GM19463 (cell line): ENCODE data around the gene LIPN.
"Not testable (repeated sequence)": the region's sequence is repeated elsewhere in the genome, so short reads cannot be mapped to it uniquely, and the experiment has no call there.

ENCODE experiments used
- ATAC-seq: cut with Tn5 transposase; IDR thresholded peaks from one replicate; pipeline ENCODE4 v1.9.1; 2021; ENCODE audit warnings: mild to moderate bottlenecking, moderate library complexity; ENCODE audit not compliant: unreplicated experiment

LIPN gene, protein sequence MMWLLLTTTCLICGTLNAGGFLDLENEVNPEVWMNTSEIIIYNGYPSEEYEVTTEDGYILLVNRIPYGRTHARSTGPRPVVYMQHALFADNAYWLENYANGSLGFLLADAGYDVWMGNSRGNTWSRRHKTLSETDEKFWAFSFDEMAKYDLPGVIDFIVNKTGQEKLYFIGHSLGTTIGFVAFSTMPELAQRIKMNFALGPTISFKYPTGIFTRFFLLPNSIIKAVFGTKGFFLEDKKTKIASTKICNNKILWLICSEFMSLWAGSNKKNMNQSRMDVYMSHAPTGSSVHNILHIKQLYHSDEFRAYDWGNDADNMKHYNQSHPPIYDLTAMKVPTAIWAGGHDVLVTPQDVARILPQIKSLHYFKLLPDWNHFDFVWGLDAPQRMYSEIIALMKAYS

DNA sequence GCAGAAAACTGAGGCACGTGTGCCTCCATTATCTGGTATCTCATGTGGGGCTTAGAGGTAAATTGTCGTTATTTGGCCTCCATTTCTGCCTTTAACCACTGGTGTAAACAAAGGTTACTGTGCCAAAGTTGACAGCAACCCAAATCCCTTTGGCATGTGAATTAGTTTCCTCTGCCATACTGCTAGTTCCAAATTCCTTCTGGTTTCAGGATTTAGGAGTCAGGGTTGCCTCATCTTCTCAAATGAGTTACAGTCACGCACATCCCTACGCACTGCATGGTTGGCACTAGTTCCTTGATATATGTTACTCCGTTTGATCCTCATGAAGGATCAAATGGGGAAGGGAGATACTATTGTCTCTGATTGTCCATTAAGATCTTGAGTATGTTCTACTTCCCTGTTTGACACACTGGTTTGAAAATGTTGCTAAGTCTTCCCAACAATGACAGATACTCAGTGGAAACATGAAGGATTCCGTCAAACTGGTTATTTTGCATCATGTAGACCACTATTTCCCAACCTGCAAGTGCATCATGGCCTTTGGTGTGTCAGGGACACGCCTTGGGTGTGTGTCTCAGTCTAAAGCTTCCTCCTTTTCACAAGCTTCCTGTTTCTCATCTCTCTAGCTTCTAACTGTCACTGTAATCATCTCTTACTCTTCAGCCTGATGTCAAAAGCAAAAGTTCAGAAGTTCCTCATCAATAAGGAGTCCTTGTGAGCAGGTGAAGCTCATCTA lies at the start of gene LIPN:
Gene LIPN (plus strand): TSS at position 655 of the 736 bp plus-strand sequence. CDS start 1,386 bp downstream, outside the sequence.
- no peak for ATAC-seq

DNA sequence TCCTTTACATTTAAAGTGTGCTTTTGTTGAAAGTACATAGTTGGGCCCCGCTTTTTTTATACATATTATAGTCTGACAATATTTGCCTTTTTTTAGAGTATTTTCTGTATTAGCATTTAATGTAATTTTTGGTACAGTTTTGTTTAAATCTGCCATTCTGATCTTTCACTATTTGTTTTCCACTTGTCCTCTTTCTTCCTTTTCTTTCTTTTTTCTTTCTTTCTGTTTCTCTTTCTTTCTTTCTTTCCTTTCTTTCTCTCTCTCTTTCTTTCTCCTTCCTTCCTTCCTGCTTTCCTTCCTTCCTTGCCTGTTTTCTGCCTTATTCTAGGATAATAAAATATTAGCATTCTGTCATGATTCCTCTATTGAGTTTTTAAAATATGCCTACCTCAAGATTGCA lies 44.3 kb upstream of the LIPN start:
- ATAC-seq: no peak

DNA sequence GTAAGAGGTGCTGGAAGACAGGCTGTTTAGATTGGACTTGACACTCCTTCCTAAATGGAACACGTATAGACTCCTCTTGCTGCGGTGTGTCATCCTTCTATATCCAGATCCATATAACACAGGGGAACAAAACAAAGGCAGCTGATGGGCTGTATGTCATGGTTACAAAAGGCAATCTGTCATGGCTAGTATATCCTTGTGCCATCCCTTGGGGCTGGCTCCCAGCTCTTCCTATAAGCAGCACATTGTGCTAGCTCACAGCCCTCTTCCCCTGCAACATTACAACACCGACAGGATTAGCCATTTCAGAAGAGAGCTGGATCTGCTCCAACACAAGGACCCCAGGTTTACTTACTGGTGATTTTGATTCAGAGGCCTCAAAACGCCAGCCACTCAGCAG lies 38.4 kb upstream of the LIPN start:
- no peak for ATAC-seq

DNA sequence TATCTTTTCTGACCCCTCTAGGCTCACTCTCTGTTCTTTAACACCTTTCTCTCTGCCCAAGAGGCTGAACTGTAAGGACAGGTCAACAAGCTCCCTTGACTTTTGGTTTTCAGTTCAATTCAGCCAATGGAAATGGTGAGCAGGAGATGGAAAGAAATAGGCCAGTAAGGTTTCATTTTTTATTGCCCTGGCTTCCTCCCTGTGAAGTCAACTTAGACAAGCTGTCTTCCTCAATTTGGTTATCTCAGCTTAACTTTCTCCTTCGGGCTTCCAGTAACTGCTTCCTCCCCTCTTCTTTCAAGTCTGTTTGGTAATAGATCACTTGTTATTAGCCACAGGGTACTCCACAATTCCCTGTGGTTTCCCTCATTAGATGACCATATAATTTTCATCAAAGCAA lies 34.0 kb upstream of the LIPN start:
- ATAC-seq: no peak

DNA sequence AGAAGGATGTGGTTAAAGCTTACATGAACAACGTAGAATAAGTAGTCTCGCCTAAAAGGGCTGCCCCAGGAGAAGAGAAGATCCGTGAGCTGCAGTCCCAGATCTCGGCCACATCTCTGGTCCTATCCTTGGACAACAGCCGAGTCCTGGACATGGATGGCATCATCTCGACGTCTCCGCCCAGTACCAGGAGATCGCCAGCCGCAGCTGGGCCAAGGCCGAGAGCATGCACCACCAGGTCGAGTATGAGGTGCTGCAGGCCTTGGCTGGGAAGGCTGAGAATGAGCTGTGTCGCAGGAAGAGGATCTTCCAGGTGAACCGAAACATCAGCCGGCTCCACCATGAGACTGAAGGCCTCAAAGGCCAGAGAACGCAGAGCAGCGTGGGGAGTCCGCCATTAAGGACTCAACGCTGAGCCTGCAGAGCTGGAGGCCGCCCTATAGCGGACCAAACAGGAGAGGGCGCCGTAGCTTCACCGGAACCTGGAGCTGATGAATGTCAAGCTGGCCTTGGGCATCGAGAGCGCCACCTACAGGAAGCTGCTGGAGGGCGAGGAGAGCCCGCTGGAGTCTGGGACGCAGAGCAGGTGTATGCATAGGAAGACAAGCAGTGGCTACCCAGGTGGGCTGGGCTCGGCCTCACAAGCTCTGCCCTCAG lies 31.6 kb upstream of the LIPN start:
- no peak for ATAC-seq

DNA sequence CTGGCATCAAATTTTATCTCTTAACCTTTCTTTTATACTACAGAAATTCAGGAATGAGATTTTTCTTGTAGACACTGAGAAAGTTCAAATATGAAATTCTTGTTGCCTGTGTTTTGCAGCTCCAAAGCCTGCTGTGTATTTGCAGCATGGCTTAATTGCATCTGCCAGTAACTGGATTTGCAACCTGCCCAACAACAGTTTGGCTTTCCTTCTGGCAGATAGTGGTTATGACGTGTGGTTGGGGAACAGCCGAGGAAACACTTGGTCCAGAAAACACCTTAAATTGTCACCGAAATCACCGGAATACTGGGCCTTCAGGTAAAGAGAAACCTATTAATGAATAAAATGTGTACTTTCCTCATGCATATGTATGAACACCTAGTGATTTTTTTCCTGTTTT lies 29.0 kb upstream of the LIPN start:
- no peak for ATAC-seq

DNA sequence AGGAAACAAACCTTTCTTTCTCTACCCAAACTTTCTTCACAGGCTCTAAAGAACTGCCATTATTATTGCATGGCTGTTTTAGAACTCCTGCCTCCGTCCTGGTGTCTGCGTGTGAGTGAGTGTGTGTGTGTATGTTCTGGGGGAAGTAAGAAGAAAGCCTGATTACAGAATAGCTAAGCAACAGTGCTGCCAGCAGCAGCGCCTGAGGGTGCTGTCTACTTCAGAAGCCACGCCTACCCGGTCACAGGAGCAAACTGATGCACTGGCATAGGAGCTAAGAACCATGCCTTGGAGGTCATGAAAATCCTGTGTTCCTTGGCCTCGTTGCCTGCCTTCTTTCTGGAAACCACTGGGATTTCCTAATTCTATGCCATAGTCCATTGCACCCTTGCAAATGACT lies 28.5 kb upstream of the LIPN start:
- peak; percentile 48 for ATAC-seq

DNA sequence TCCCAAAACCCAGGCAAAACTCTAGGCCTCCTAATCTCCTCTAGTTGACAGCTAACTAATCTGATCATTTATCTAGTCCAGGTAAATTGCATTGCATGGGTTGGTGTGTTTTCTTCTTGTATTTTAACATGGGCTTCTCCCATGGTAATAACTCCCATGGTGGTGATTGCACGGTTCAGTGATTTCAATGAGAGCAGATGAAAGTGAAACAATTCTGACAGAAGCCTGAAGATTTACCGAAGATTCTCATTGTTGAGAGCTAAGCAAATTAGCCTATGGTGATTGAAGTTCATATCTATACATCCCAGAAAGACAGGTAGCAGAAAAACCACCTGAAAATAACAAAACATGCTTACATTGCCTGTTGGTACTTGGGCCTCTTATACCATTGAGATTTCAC lies 26.6 kb upstream of the LIPN start:
- ATAC-seq: no peak

DNA sequence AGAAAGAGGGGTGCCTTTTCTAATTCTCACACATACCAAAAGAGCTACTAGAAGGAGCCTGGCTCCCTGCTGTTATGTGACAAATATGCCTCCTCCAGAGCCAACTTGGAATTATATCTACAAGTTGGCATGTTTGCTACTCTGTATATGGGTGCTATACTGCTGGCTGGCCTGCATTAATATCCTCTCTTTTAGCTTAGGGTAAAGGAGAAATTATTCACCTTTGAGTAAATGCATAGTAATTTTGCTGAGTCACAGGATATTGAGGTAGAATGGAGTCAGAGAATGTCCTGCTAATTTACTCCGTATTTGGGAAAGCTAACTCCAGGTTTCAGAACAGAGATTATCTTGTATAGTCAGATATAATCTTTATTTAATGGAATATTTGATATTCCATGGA lies 24.2 kb upstream of the LIPN start:
- no peak for ATAC-seq

DNA sequence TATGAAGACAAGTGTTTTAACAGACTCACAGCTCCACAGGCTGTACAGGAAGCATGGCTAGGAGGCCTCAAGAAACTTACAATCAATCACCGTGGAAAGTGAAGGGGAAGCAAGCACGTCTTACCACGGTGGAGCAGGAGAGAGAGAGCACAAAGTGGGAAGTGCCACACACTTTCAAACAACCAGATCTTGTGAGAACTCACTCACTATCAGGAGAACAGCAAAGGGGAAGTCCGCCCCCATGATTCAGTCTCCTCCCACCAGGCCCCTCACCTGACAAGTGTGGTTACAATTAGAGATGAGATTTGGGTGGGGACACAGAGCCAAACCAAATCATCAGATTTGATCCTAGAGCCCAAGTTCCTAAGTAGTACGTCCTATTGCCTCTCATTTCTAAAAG lies 17.9 kb upstream of the LIPN start:
- not testable (repeated sequence) for ATAC-seq

DNA sequence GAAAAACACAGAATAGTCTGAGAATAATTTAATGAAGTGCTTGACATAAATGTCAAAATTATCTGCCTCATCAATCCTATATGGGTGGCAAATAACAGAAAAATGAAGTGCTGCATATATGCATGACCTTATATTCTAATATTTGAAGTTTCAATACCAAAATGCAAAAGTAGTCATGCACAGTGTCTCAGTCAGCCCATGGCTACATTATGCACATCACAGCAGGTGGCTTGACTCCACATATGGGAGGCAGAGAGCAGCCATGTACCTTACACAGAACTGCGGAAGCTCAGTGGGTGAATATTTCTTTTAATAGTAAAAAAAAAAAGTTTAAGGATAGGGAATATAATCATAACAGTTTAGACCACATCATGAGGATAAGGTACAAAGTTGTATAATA lies 17.4 kb upstream of the LIPN start:
- no peak for ATAC-seq

DNA sequence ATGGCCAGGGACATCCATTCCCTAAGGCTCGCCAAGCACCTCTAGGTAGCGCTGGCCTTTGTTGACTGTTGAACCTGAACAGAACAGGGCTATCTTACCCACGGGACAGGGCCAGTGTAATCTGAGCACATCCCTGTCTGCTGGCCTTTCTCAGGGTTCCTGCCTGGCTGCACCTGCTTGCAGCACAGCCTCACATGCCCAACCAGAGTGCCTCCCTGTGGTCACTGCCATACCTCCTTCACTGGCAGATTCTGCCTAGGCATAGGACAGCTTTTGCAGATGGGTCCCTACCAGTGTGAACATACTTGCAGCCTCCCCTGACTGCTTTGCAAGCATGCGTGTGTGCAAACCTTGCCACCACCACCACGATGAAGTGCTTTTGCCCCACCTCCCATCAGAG lies 15.8 kb upstream of the LIPN start:
- no peak for ATAC-seq

DNA sequence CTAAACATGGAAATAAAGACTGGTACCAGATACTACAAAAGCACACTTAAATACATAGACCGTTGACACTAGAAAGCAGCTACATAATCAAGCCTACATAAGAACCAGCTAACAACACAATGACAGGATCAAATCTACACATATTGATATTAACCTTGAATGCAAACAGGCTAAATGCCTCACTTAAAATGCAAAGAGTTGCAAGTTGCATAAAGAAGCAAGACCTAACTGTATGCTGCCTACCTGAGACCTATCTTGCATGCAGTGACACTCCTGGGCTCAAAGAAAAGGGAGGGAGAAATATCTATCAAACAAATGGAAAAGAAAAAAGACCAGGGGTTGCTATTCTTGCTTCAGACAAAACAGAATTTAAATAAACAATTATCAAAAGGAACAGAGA lies 14.2 kb upstream of the LIPN start:
- no peak for ATAC-seq

DNA sequence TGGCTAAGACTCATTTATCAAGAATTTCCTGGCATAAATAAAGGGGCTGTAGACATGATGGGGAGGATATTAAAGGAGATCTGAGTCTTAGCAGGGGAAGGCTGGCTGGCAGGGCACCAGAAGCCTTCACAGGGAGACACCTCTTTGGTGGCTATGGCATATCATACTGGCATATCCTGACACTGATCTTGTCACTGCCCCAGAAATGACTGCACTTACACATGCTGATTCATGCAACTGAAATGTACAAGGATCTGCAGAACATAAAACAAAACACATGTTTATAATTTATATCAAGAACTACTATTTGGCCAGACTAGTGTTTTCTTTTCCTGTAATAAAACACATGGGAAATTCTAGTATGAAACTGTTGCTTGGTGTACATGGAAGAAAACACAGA lies 5.5 kb upstream of the LIPN start:
- no peak for ATAC-seq

DNA sequence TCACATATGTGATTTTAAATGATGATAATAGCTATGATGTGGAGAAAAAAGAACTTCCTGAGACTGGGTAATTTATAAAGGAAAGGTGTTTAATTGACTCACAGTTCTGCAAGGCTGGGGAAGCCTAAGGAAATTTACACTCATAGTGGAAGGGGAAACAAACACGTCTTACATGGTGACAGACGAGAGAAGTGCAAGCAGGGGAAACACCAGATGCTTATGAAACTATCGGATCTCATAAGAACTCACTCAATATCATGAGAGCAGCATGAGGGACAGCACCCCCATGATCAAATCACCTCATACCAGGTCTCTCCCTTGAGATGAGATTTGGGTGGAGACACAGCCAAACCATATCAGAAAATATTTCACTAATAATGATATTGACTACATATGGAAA lies 4.1 kb upstream of the LIPN start:
- peak; percentile 78 for ATAC-seq

DNA sequence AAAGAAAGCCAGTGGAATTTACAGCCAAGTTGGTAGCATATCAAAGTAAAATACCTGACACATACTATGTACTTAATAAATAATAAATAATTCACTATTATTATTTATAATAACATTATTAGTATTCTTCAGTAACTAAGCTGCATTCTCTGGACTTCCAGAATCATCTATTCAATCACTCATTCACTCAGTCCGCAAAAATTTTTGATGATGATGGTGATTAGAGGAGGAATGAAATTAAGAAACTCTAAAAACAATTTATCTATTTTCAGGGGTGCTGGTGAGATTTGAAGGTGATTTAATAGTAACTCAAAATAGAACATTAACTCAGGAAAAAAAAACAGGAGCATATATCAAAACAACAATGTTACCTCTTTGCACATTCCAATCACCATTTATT lies 3.2 kb upstream of the LIPN start:
- no peak for ATAC-seq

DNA sequence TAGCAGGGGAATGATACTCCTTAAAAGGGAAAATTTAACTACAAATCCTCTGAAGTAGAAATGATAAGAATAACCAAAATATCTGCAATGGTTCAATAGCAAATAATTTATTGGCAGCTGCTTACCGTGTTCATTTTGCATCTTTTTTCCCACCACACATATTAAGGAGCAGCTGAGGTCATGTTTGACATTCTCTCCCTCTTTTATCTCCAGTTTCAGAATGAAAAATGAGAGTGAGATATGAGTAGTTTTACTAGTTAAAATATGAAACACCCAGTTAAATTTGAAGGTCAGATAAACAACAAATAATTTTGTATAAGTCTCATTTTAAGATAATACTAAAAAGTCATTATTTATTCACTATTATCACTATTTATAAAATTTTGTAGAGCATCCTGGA lies 3.1 kb downstream of the LIPN start:
- ATAC-seq: no peak

DNA sequence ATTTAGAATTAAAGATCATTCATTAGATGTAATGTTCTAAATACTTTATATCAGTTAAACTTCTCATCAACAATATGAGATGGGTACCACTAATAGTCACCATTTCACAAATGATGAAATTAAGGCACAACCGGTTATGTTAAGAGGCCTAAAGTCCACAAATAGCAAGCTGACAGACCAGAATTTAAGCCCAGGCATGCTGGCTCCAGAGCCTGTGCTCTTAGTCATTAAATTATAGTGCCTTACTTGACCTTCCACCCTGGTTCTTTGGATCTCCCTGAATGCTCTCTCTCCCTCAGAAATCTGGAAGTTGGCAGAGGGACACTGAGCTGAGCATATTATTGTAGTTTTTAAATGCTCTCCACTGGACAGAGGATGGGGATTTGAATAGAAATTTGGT lies 3.6 kb downstream of the LIPN start:
- no peak for ATAC-seq

DNA sequence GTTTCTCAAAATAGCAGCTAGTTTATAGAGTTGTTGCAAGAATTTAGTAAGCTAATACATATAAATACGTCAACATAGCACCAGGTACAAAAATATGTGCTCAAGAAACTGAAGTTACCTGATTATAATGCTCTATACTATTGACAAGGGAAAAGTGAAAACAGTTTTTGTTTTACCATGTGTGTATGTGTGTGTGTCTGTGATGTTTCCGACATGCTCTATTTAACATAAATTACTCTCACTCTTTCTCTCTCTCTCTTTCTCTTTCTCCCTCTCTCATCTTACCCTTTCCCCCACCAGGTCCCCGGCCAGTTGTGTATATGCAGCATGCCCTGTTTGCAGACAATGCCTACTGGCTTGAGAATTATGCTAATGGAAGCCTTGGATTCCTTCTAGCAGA lies 4.3 kb downstream of the LIPN start:
- ATAC-seq: peak; percentile 51

DNA sequence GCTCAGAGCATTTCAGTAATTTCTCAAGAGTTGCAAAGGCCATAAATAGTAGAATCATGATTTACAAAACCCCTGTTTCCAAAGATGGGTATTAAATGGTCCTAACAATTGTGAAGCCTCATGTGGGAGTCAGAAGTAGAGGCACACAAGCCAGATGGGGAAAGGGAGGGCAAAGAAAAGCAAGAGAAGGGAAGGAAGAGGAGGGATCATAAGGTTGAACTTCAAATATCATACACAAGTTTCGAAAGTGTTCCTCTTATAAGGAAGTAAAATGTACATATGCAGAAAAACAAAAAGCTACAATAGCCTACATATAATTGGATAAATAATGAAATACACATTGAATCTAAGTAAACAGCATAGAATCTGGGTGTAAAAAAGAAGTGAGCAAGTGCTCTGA lies 6.0 kb downstream of the LIPN start:
- ATAC-seq: no peak

DNA sequence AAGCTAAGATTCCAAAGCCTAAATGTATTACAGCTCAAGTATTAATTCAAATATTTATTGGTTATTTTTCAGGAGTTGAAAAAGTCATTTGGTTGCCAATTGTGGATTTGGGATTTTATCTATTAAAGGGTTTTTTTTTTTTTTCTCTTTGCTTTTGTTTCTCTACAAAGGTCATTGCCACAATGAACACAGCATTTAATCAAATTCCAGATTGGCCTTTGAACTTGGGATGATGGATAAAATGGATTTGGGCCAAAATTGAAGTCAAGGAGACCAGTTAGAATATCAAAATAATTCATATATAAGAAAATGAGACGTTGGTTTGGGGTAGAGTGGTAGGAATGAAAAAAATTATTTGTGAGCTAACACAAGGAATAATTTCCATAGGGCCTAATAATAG lies 9.6 kb downstream of the LIPN start:
- no peak for ATAC-seq

DNA sequence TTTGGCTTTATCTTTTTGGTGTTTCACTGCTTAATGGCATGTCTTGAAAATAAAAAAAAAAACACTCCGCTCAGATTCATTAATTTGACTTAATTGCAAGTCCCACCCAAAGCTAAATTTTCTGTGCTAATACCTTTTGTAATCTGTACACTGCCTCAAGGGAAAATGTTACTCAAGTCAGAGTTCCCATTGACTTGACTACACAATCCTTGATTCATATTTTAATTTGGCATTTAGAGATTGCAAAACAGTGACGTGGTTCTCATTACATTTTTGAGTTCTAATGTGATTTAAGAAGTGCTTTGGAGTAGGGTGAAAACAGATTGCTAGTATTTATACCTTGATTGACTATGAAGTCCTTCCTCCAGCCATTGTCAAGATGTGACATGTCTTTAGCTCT lies 21.4 kb downstream of the LIPN start:
- no peak for ATAC-seq
